ENCODE results near the gene KCNAB2. TPM values are rescaled to one million over a fixed set of nuclear protein-coding genes. Genes with fewer than 3 reads are reported as not detected.

The KCNAB2 gene
- total RNA-seq, 1 experiment from 2014 or later: 28.5 TPM

DNA sequence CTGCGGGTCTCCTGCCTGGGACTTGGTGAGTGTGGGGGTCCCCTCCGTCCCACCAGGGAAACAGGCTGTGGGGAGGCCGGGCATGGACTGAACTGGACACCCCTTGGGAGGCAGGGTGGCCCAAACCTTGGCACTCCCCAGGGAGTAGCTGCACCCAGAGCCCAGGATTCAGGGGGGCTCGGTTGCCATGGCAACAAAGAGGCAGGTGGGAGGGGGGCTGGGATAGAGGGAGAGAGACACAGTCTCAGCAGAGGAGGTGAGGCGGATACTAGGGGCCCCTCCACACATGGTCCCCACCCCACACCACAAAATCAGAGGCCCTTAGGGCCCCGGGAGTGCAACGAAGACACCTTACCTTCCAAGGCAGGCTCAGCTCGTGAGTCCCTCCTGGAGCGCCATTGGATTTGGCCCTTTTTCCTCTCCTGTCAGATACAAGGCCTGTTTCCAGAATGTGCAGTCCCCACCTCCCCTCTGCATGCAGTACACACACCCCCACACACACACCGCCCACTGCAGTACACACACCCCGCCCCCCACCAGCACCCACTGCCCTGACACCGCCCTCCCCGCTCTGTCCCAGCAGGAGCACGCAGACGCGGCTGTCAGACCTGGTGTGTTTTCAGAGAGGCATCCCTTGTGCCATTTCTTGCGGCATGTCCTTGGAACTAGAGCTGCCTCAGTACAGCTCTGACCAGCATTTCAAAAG, 27.2 kb downstream of the KCNAB2 start:
- Histone ChIP-seq H3K4me2 (ENCODE audit: low read length) (no peak overlapping the region), H4K20me1 (ENCODE audit: low read length) (no peaks in the 10 kb centered on the region), H3K9me3 (ENCODE audit: low read length) (no peaks in the 10 kb centered on the region), H3K79me2 (ENCODE audit: low read length) (no peaks in the 10 kb centered on the region), H3K27me3 (ENCODE audit: low read length) (no peaks in the 10 kb centered on the region), H3K4me3 (ENCODE audit: low read length) (no peak overlapping the region), H3K36me3 (ENCODE audit: low read depth, low read length) (no peaks in the 10 kb centered on the region), H3K9ac (ENCODE audit: low read length) (no peak overlapping the region), H3K4me1 (ENCODE audit: insufficient read depth, low read length) (no peaks in the 10 kb centered on the region), H2AFZ (ENCODE audit: low read length) (no peak overlapping the region), H3K27ac (ENCODE audit: low read length) (no peak overlapping the region), H3K9me2 (replicated peaks; ENCODE audit: low read length) (no peaks in the 10 kb centered on the region), H3F3A (ENCODE audit: low read length, unreplicated experiment) (no peaks in the 10 kb centered on the region)
- ChIA-PET POLR2A (ENCODE audit: unreplicated experiment) (no interaction called here), CTCF (no interaction called here)
- BruUV-seq (replicated peaks): no TSS peak
- ATAC-seq (no peak), DNase-seq (no peak)
- TF ChIP-seq, protein P1, sequence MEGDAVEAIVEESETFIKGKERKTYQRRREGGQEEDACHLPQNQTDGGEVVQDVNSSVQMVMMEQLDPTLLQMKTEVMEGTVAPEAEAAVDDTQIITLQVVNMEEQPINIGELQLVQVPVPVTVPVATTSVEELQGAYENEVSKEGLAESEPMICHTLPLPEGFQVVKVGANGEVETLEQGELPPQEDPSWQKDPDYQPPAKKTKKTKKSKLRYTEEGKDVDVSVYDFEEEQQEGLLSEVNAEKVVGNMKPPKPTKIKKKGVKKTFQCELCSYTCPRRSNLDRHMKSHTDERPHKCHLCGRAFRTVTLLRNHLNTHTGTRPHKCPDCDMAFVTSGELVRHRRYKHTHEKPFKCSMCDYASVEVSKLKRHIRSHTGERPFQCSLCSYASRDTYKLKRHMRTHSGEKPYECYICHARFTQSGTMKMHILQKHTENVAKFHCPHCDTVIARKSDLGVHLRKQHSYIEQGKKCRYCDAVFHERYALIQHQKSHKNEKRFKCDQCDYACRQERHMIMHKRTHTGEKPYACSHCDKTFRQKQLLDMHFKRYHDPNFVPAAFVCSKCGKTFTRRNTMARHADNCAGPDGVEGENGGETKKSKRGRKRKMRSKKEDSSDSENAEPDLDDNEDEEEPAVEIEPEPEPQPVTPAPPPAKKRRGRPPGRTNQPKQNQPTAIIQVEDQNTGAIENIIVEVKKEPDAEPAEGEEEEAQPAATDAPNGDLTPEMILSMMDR (conservative IDR thresholded peaks at IDR 0.05; ENCODE audit: low read depth, low read length): no peak
- TF ChIP-seq EZH2 (IDR thresholded peaks at IDR 0.05; ENCODE audit: low read length, unreplicated experiment) (no peak), EZH2phosphoT487 (IDR thresholded peaks at IDR 0.05; ENCODE audit: borderline replicate concordance, low read length) (no peak)
- intact Hi-C loops (cut with micrococcal nuclease): no loop called here

DNA sequence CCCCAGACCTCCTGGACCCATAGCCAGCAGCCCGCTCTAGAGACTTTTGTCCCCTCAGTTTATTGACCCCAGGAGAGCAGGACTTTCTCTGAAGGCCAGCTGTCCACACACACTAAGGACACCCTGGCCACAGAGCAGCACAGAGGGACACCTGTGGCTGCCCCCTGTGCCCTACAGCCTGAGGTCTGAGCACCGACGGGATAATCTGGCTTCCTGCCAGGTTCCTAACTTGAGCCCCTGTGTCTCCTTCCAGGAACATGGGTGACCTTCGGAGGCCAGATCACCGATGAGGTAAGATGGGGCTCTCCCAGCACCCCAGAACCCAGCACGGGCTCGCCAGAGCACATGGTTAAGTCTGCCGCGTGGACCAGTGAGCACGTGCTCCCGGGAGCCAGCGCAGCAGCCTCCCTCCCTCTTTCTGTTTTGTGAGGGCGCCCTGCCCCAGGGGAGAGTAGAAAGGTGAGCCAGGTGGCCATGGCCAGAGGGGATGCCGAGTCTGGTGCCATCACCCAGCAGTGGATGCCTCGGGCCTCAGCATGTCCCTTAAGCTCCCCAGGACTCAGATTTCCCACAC, 27.9 kb downstream of the KCNAB2 start:
- ATAC-seq: no peak
- Histone ChIP-seq H2AFZ (ENCODE audit: low read length) (no peak overlapping the region), H3K9me3 (ENCODE audit: low read length) (no peaks in the 10 kb centered on the region), H3K27ac (ENCODE audit: low read length) (no peak overlapping the region), H3K36me3 (ENCODE audit: low read depth, low read length) (no peaks in the 10 kb centered on the region), H3F3A (ENCODE audit: low read length, unreplicated experiment) (no peaks in the 10 kb centered on the region), H3K9me2 (replicated peaks; ENCODE audit: low read length) (no peaks in the 10 kb centered on the region), H3K4me1 (ENCODE audit: insufficient read depth, low read length) (no peaks in the 10 kb centered on the region), H3K27me3 (ENCODE audit: low read length) (no peaks in the 10 kb centered on the region), H4K20me1 (ENCODE audit: low read length) (no peaks in the 10 kb centered on the region), H3K4me3 (ENCODE audit: low read length) (no peak overlapping the region), H3K9ac (ENCODE audit: low read length) (no peak overlapping the region), H3K4me2 (ENCODE audit: low read length) (no peak overlapping the region), H3K79me2 (ENCODE audit: low read length) (no peaks in the 10 kb centered on the region)
- intact Hi-C loops (cut with micrococcal nuclease): no loop called here
- TF ChIP-seq EZH2 (IDR thresholded peaks at IDR 0.05; ENCODE audit: low read length, unreplicated experiment): no peak
- TF ChIP-seq, protein P1 (conservative IDR thresholded peaks at IDR 0.05; ENCODE audit: low read depth, low read length): no peak
- no peak for TF ChIP-seq EZH2phosphoT487 (IDR thresholded peaks at IDR 0.05; ENCODE audit: borderline replicate concordance, low read length)
- DNase-seq: no peak
- BruUV-seq (replicated peaks): no TSS peak
- ChIA-PET CTCF (no interaction called here), POLR2A (ENCODE audit: unreplicated experiment) (no interaction called here)

DNA sequence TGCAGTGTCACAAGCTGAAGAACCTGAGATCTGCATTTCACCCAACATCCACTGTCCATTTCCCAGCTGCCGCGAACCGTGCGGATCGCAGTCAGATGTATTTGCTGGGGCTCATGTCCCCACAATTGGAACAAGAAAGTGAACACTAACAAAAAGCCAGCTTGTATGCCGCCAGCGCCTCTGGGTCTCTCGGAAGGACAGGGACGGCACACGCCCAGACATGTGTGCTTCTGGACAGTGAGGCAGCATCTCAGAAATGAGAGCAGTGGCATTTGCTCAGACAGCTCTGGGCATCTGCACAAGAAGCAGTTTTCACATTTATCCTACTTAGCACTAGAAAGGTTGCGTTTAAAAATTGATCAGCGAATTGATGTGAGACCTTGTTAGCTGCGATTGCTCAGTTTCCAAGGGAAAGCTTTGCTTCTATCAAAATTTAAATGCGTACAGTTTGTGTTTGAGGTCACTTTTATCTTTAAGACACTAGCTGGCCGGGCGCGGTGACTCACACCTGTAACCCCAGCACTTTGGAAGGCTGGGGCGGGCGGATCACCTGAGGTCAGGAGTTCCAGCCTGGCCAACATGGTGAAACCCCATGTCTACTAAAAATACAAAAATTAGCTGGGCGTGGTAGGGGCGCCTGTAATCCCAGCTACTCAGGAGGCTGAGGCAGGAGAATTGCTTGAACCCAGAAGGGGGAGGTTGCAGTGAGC, 28.7 kb downstream of the KCNAB2 start:
- H3K79me2 ChIP-seq (ENCODE audit: low read length): no peaks in the 10 kb centered on the region
- no peaks in the 10 kb centered on the region for H3K36me3 ChIP-seq (ENCODE audit: low read depth, low read length)
- ATAC-seq (no peak), DNase-seq (no peak)
- no peak overlapping the region for H3K4me3 ChIP-seq (ENCODE audit: low read length)
- no peak overlapping the region for H3K9ac ChIP-seq (ENCODE audit: low read length)
- BruUV-seq (replicated peaks): no TSS peak
- intact Hi-C loops (cut with micrococcal nuclease): no loop called here
- no peak overlapping the region for H2AFZ ChIP-seq (ENCODE audit: low read length)
- no peaks in the 10 kb centered on the region for H3K9me2 ChIP-seq (replicated peaks; ENCODE audit: low read length)
- POLR2A ChIA-PET (ENCODE audit: unreplicated experiment): no interaction called here
- CTCF ChIA-PET: no interaction called here
- H3K27me3 ChIP-seq (ENCODE audit: low read length): no peaks in the 10 kb centered on the region
- TF ChIP-seq, protein P1 (conservative IDR thresholded peaks at IDR 0.05; ENCODE audit: low read depth, low read length): no peak
- TF ChIP-seq EZH2 (IDR thresholded peaks at IDR 0.05; ENCODE audit: low read length, unreplicated experiment) (no peak), EZH2phosphoT487 (IDR thresholded peaks at IDR 0.05; ENCODE audit: borderline replicate concordance, low read length) (no peak)
- no peaks in the 10 kb centered on the region for H3K4me1 ChIP-seq (ENCODE audit: insufficient read depth, low read length)
- no peaks in the 10 kb centered on the region for H3F3A ChIP-seq (ENCODE audit: low read length, unreplicated experiment)
- no peaks in the 10 kb centered on the region for H3K9me3 ChIP-seq (ENCODE audit: low read length)
- H3K4me2 ChIP-seq (ENCODE audit: low read length): no peak overlapping the region
- no peaks in the 10 kb centered on the region for H4K20me1 ChIP-seq (ENCODE audit: low read length)
- no peak overlapping the region for H3K27ac ChIP-seq (ENCODE audit: low read length)
